Measurements from ENCODE around the gene PRDM16.

PRDM16 gene

GRCh38 chr1:3396411-3396810, 327.4 kb downstream of the PRDM16 start:
- H3K27ac ChIP-seq (ENCODE audit: extremely low read depth, low read depth, low read length), result no peak overlapping the region; the same call in 1 of the 2 replicates
- peaks cover 0 to 8% of the 10 kb centered on the region in 2 experiments; a peak in 1 of 3 replicates for H3K36me3 ChIP-seq (ENCODE audit: control insufficient read depth in 2 of 2, insufficient read depth in 1 of 2, low read length in 2 of 2)
- no peak overlapping the region for H3K4me3 ChIP-seq (ENCODE audit: low read depth, low read length)
- CTCF ChIA-PET, result no interaction called here
- H3K9me3 ChIP-seq (ENCODE audit: control insufficient read depth, insufficient read depth, low read depth, low read length), result no peaks in the 10 kb centered on the region
- peaks cover 22% of the 10 kb centered on the region for H3K4me1 ChIP-seq (ENCODE audit: control insufficient read depth, insufficient read depth, low read length)
- POLR2A ChIA-PET, result no interaction called here
- TF ChIP-seq ZBTB17 (tag by site-specific recombination; IDR thresholded peaks at IDR 0.05) (no peak), ZNF660 (tag by site-specific recombination; IDR thresholded peaks at IDR 0.05) (no peak)

GRCh38 chr1:3397311-3397710, 328.3 kb downstream of the PRDM16 start:
- ChIA-PET POLR2A (no interaction called here), CTCF (no interaction called here)
- Histone ChIP-seq H3K9me3 (ENCODE audit: control insufficient read depth, insufficient read depth, low read depth, low read length) (no peaks in the 10 kb centered on the region), H3K4me3 (ENCODE audit: low read depth, low read length) (no peak overlapping the region), H3K36me3 (ENCODE audit: control insufficient read depth in 2 of 2, insufficient read depth in 1 of 2, low read length in 2 of 2) (peaks cover 0 to 13% of the 10 kb centered on the region in 2 experiments; a peak in 1 of 3 replicates), H3K27ac (ENCODE audit: extremely low read depth, low read depth, low read length) (no peak overlapping the region), H3K4me1 (ENCODE audit: control insufficient read depth, insufficient read depth, low read length) (peaks cover 25% of the 10 kb centered on the region)
- TF ChIP-seq HOXD13 (CRISPR knock-in tag; IDR thresholded peaks at IDR 0.05; ENCODE audit: borderline replicate concordance), result no peak
- TF ChIP-seq FEZF1 (tag by site-specific recombination; IDR thresholded peaks at IDR 0.05), result no peak
- TF ChIP-seq ZNF791 (tag by site-specific recombination; IDR thresholded peaks at IDR 0.05), result no peak
- peak; percentile 63; the same call in 1 of the 2 replicates for TF ChIP-seq ZNF600 (tag by site-specific recombination; IDR thresholded peaks at IDR 0.05)
- peak; percentile 45; the same call in 1 of the 2 replicates for TF ChIP-seq ZNF341 (tag by site-specific recombination; IDR thresholded peaks at IDR 0.05; ENCODE audit: low read depth)

GRCh38 chr1:3398396-3399140, 329.6 kb downstream of the PRDM16 start:
- Histone ChIP-seq H3K9me3 (ENCODE audit: control insufficient read depth, insufficient read depth, low read depth, low read length) (no peaks in the 10 kb centered on the region), H3K4me1 (ENCODE audit: control insufficient read depth, insufficient read depth, low read length) (peaks cover 28% of the 10 kb centered on the region), H3K27ac (ENCODE audit: extremely low read depth, low read depth, low read length) (no peak overlapping the region), H3K4me3 (ENCODE audit: low read depth, low read length) (no peak overlapping the region), H3K36me3 (ENCODE audit: control insufficient read depth in 2 of 2, insufficient read depth in 1 of 2, low read length in 2 of 2) (peaks cover 0 to 13% of the 10 kb centered on the region in 2 experiments; a peak in 1 of 3 replicates)
- ChIA-PET POLR2A (no interaction called here), CTCF (interaction anchor here (0.6 kb wide), 1 partner anchor 167 kb away, joined by 3 read pairs; no protein-coding TSS in a partner anchor)
- TF ChIP-seq AEBP2 (tag by site-specific recombination; IDR thresholded peaks at IDR 0.05; ENCODE audit: borderline replicate concordance), result no peak
- TF ChIP-seq KLF1 (tag by site-specific recombination; IDR thresholded peaks at IDR 0.05), result no peak
- no peak for TF ChIP-seq ZNF140 (tag by site-specific recombination; IDR thresholded peaks at IDR 0.05)
- TF ChIP-seq TSHZ1 (tag by site-specific recombination; IDR thresholded peaks at IDR 0.05; ENCODE audit: borderline replicate concordance), result no peak
- no peak for TF ChIP-seq MZF1 (tag by site-specific recombination; IDR thresholded peaks at IDR 0.05; ENCODE audit: borderline replicate concordance)
- TF ChIP-seq ZIC2 (tag by site-specific recombination; IDR thresholded peaks at IDR 0.05), result no peak
- no peak for TF ChIP-seq ATF2 (tag by site-specific recombination; IDR thresholded peaks at IDR 0.05; ENCODE audit: low read depth)
- TF ChIP-seq ZNF202 (tag by site-specific recombination; IDR thresholded peaks at IDR 0.05; ENCODE audit: borderline replicate concordance), result no peak
- no peak for TF ChIP-seq ZNF792 (tag by site-specific recombination; IDR thresholded peaks at IDR 0.05)
- no peak for TF ChIP-seq ZNF114 (tag by site-specific recombination; IDR thresholded peaks at IDR 0.05)
- TF ChIP-seq INSM2 (tag by site-specific recombination; IDR thresholded peaks at IDR 0.05), result no peak
- TF ChIP-seq ZNF16 (tag by site-specific recombination; IDR thresholded peaks at IDR 0.05; ENCODE audit: low read depth), result no peak
- TF ChIP-seq KLF10 (tag by site-specific recombination; IDR thresholded peaks at IDR 0.05), result no peak
- no peak for TF ChIP-seq ZNF10 (tag by site-specific recombination; IDR thresholded peaks at IDR 0.05)
- no peak for TF ChIP-seq WT1 (tag by site-specific recombination; IDR thresholded peaks at IDR 0.05)
- no peak for TF ChIP-seq ZFP37 (tag by site-specific recombination; IDR thresholded peaks at IDR 0.05)
- no peak for TF ChIP-seq ZNF112 (tag by site-specific recombination; IDR thresholded peaks at IDR 0.05)
